Gastroesophageal sphincter (tissue), 3 donors: ENCODE measurements around the gene S100A14.

Source experiments
- CTCF ChIP-seq, 4 experiments: fragments of 200-600 bp in 2 of 4; fragments of 450-650 bp in 2 of 4; sonication (generic) in 1 of 4; IDR thresholded peaks; one replicate each; pipeline ENCODE4 v1.5.1; 2017 to 2019; ENCODE audit warnings: antibody characterized with exemption in 4 of 4, mild to moderate bottlenecking in 2 of 4, moderate library complexity in 2 of 4
- EP300 ChIP-seq: sonication (generic); formaldehyde crosslinking; IDR thresholded peaks from one replicate; pipeline ENCODE4 v1.6.1; 2017; ENCODE audit warnings: antibody characterized with exemption, mild to moderate bottlenecking
- POLR2A ChIP-seq, 2 donors: fragments of 450-650 bp; IDR thresholded peaks; one replicate each; pipeline ENCODE4 v1.6.1; 2017; ENCODE audit warnings: antibody characterized with exemption in 2 of 2, mild to moderate bottlenecking in 2 of 2, moderate library complexity in 1 of 2
- POLR2AphosphoS5 ChIP-seq: sonication (generic); formaldehyde crosslinking; IDR thresholded peaks from one replicate; pipeline ENCODE4 v1.6.1; 2017; ENCODE audit warnings: antibody characterized with exemption

- TF ChIP-seq POLR2A (IDR thresholded peaks at IDR 0.05) (no peak), CTCF (IDR thresholded peaks at IDR 0.05) (peak; percentile 57 to 86 (median 76)), POLR2AphosphoS5 (peak; percentile 92), EP300 (no peak)
These were observed 43.5 kb downstream of the S100A14 start for GRCh38 chr1:153572569-153573015.
